Smooth muscle cell (in vitro differentiated cells): ENCODE data around the gene LRRC8D. TPM values are rescaled to one million over a fixed set of nuclear protein-coding genes. Genes with fewer than 3 reads are reported as not detected.

Experiments
- DNase-seq: peaks from one replicate; lab custom pipeline; 2025; ENCODE audit not compliant: unreplicated experiment; lab: John Stamatoyannopoulos, UW
- H2AFZ ChIP-seq: fragments of 200-600 bp; sonication (generic); 2 replicates; pipeline ENCODE4 v1.6.0; 2016; ENCODE audit warnings: antibody characterized with exemption, low read depth, mild to moderate bottlenecking
- H3F3A ChIP-seq: fragments of 200-600 bp; sonication (generic); 2 replicates; pipeline ENCODE4 v1.6.0; 2017; ENCODE audit warnings: antibody characterized with exemption, low read depth
- H3K27ac ChIP-seq: fragments of 200-600 bp; sonication (generic); 2 replicates; pipeline ENCODE4 v1.5.1; 2016; ENCODE audit warnings: low read depth, mild to moderate bottlenecking
- H3K27me3 ChIP-seq: fragments of 200-600 bp; sonication (generic); 2 replicates; pipeline ENCODE4 v1.6.1; 2016; ENCODE audit warnings: low read depth, mild to moderate bottlenecking
- H3K36me3 ChIP-seq: fragments of 200-600 bp; sonication (generic); 2 replicates; pipeline ENCODE4 v1.5.1; 2016; ENCODE audit warnings: low read depth
- H3K4me1 ChIP-seq: fragments of 200-600 bp; sonication (generic); 2 replicates; pipeline ENCODE4 v1.5.1; 2016; ENCODE audit warnings: low read depth
- H3K4me2 ChIP-seq: fragments of 200-600 bp; sonication (generic); 2 replicates; pipeline ENCODE4 v1.6.0; 2016; ENCODE audit warnings: mild to moderate bottlenecking
- H3K4me3 ChIP-seq: fragments of 200-600 bp; sonication (generic); 2 replicates; pipeline ENCODE4 v1.5.1; 2016; ENCODE audit warnings: mild to moderate bottlenecking
- H3K79me2 ChIP-seq: fragments of 200-600 bp; sonication (generic); 2 replicates; pipeline ENCODE4 v1.6.0; 2016; ENCODE audit warnings: low read depth, mild to moderate bottlenecking
- H3K9ac ChIP-seq: fragments of 200-600 bp; sonication (generic); 2 replicates; pipeline ENCODE4 v1.6.0; 2016; ENCODE audit warnings: low read depth
- H3K9me3 ChIP-seq: fragments of 200-600 bp; sonication (generic); replicated peaks from 2 replicates; pipeline ENCODE4 v1.5.1; 2016; ENCODE audit warnings: low read depth
- H4K20me1 ChIP-seq: fragments of 200-600 bp; sonication (generic); 2 replicates; pipeline ENCODE4 v1.6.0; 2016; ENCODE audit warnings: low read depth
- CTCF ChIP-seq: fragments of 200-600 bp; sonication (generic); IDR thresholded peaks from 2 replicates; pipeline ENCODE4 v1.5.1; 2017; ENCODE audit warnings: borderline replicate concordance, mild to moderate bottlenecking, antibody characterized with exemption; ENCODE audit not compliant: insufficient read depth, poor library complexity, severe bottlenecking
- WGBS: methylation state at CpG from one replicate; pipeline ENCODE4 v1.1.7; 2016; ENCODE audit warnings: low lambda C conversion rate; 5-methylcytosine and 5-hydroxymethylcytosine counted together
- polyA plus RNA-seq: library from polyadenylated mRNA; unstranded; fragments of >200 nt; fragmentation: Nextera tagmentation; extraction: Ambion mirVana; gene quantifications from 2 replicates; pipeline ENCODE4 v1.2.1, GENCODE V29; 2016
- total RNA-seq: library from RNA; depleted of rRNA; stranded (reverse); fragments of >200 nt; gene quantifications from 2 replicates; pipeline ENCODE4 v1.2.3, GENCODE V29; 2014

Gene LRRC8D
- total and polyA plus RNA-seq, 2 experiments from 2014 or later = 5.2 to 25.1 TPM

- DNase-seq = no peak
- H3K27me3 ChIP-seq = no peaks in the 10 kb centered on the region
- H3K36me3 ChIP-seq = no peaks in the 10 kb centered on the region
- WGBS = 100% methylated on average over 1 of the region's 1 CpG
- H3K4me1 ChIP-seq = peaks cover 9% of the 10 kb centered on the region
- H3K9ac ChIP-seq = no peak overlapping the region
- no peak overlapping the region for H2AFZ ChIP-seq
- no peaks in the 10 kb centered on the region for H3K9me3 ChIP-seq
- H3K79me2 ChIP-seq = peaks cover 4% of the 10 kb centered on the region
- H4K20me1 ChIP-seq = no peaks in the 10 kb centered on the region
- no peak for TF ChIP-seq CTCF
- H3F3A ChIP-seq = no peaks in the 10 kb centered on the region
- no peak overlapping the region for H3K4me2 ChIP-seq
- H3K4me3 ChIP-seq = no peak overlapping the region
- H3K27ac ChIP-seq = no peak overlapping the region
Observed at GRCh38 chr1:89880679-89881078, 59.8 kb downstream of the LRRC8D start.

DNA sequence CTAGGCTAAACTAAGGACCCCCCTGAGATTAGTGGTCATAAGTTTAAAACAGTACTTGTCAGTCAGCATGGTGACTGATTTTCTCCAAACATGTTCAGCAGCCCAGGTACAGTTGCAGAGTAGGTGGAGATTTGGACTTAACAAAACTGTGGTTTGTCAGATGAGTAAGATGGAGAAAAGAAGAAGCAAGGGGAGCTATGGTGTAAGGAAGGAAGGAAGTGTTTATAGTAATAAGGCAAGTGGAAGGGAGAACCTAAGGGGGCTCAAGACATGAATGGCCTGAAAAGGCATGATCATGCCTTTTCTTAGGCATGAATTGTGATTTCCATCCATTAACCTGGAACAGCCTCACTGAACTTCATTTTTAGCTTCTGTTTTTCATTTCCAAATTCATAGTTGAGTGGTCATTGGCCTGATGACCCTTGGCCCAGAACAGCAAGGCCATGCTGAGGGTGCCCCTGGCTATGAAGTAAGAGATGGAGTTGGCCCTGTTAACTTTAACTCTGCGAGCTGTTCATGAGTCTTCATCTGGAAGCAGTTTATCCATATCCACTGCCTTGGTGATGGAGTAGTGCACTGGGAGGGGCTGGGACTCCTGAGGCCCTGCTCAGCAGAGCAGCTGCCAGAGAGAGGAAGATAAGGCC lies 60.7 kb downstream of the LRRC8D start:
- Histone ChIP-seq H3K9me3 (no peaks in the 10 kb centered on the region), H3K27ac (no peak overlapping the region), H3K4me1 (peaks cover 9% of the 10 kb centered on the region), H3K27me3 (no peaks in the 10 kb centered on the region), H4K20me1 (no peaks in the 10 kb centered on the region), H2AFZ (no peak overlapping the region), H3K4me2 (no peak overlapping the region), H3K36me3 (no peaks in the 10 kb centered on the region), H3F3A (no peaks in the 10 kb centered on the region), H3K9ac (no peak overlapping the region), H3K4me3 (no peak overlapping the region), H3K79me2 (peaks cover 4% of the 10 kb centered on the region)
- no peak for TF ChIP-seq CTCF
- WGBS = 95% methylated on average over 1 of the region's 1 CpG
- DNase-seq = no peak

- H3K4me3 ChIP-seq = no peak overlapping the region
- no peak for TF ChIP-seq CTCF
- no peak for DNase-seq
- WGBS = over 99% methylated on average over 6 of the region's 6 CpGs
- no peaks in the 10 kb centered on the region for H4K20me1 ChIP-seq
- no peaks in the 10 kb centered on the region for H3K9me3 ChIP-seq
- no peaks in the 10 kb centered on the region for H3K36me3 ChIP-seq
- no peak overlapping the region for H3K9ac ChIP-seq
- H3K27ac ChIP-seq = no peak overlapping the region
- H3K27me3 ChIP-seq = no peaks in the 10 kb centered on the region
- H3K79me2 ChIP-seq = peaks cover 4% of the 10 kb centered on the region
- no peaks in the 10 kb centered on the region for H3F3A ChIP-seq
- H3K4me2 ChIP-seq = no peak overlapping the region
- no peak overlapping the region for H2AFZ ChIP-seq
- H3K4me1 ChIP-seq = peaks cover 9% of the 10 kb centered on the region
Observed at GRCh38 chr1:89882348-89883029, 61.7 kb downstream of the LRRC8D start.

GRCh38 chr1:89883030-89883379 lies 62.2 kb downstream of the LRRC8D start:
- Histone ChIP-seq H3K27me3 (no peaks in the 10 kb centered on the region), H3K4me3 (no peak overlapping the region), H3K4me2 (no peak overlapping the region), H3K4me1 (peaks cover 9% of the 10 kb centered on the region), H3K79me2 (peaks cover 4% of the 10 kb centered on the region), H2AFZ (no peak overlapping the region), H3F3A (no peaks in the 10 kb centered on the region), H3K9ac (no peak overlapping the region), H3K9me3 (no peaks in the 10 kb centered on the region), H4K20me1 (no peaks in the 10 kb centered on the region), H3K36me3 (no peaks in the 10 kb centered on the region), H3K27ac (no peak overlapping the region)
- TF ChIP-seq CTCF = no peak
- DNase-seq = no peak
- 98% methylated on average over 6 of the region's 6 CpGs for WGBS
